Measurements from ENCODE around the gene DTD1.
"Not testable (repeated sequence)": the region's sequence is repeated elsewhere in the genome, so short reads cannot be mapped to it uniquely, and the experiment has no call there.

Gene DTD1

DNA sequence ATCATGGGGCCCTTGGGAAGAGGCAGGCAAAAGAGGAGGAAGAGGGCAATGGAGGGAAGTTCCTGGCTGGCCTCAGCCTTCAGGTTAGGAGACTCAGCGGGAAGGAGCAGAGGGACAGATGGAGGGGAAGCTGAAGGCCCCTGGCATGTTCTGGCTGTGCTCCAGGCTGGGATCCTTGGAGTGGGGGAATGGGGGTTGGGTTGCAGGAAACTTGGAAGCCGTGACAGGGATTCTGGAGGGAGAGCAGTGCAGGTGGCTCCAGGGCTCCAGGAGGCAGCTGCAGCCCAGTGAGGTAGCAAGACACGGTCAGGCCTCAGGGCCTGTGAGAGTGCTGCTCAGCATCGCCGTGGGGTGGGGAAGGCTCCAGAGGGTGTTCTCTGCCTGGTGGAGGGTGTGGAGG lies 161.1 kb downstream of the DTD1 start:
- DNase-seq: no peak

DNA sequence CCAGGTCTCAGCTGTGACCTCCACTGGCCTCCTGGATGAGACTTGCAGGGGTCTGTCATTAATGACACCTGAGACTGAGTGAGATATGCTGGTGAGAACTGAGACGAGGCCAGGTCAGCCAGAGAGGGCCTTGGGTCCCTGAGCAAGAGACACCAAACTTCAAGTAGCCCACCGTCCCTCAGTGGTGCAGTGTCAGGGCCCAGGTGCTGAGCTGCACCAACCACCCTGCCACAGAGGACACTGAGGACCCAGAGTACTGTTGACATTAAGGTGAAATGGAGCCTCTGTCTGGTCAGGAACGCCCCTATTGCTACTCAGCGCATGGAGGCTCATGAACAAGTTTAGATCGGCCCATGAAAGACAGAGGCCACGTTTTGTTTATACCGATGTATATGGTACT lies 161.7 kb downstream of the DTD1 start:
- DNase-seq: no peak

DNA sequence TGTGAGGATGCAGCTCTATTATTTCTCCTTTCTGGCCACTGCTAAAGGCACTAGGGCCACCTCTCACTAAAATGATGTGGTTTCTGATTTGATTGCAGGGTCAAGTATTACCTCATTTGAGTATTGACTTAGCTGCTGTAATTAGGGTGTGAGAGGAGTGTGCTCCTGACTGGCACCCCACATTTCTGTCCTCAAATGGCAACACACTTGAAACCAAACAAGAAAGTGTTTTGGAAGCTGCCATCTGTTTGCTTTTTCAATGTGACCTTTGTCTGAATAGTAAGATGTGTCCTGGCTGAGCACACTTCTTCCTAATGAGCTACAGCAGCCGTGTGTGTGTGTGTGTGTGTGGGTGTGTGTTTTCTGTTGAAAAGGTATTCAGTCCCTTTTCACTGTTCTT lies 162.9 kb downstream of the DTD1 start:
- DNase-seq: no peak

DNA sequence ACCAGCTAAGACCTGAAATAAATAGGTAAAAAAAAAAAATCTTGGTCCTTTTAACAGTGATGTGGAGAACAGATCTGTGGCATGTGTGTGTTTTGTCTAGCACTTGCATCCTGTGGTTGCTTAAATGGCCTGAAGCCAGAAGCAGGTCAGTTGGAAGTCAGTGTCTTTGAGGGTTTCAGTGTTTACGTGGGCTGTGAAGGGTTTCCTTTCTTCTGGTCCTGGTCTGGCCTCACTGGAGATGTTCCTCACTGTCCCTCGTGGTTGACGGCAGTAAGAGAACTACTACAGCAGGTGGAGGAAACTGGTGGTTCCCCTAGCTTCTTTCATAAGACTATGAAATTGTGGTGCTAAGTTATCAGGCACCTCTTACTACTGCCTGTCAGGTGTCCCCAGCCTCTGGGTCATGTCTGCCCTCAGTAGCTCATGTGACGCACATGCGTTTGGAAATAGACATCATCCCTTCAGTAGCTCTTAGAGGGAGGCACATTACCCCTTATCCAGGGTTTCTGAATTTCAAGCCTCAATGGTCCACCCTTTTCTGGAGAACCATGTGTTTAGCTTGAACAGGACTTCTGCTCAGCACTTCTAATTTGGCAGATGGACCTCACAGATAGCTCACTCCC lies 166.3 kb downstream of the DTD1 start:
- no peak for DNase-seq

DNA sequence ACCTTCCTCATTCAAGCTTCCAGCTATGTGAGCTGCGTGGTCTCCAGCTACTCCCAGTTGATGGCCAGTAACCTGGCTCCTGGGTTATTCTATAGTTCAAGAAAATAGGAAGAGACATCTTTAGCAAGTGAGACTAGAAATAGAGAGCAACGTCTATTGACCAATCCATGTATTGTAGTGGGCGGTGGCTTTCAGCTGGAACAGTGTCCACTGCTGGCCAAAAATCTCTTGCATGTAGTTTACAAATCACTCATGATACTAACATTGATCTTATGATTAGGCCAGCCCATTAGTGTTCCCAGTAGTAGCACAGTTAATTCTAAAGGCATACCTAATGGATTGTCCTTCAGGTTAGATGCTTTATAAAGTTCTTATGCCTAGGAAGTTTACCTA lies 166.8 kb downstream of the DTD1 start:
- DNase-seq: no peak

DNA sequence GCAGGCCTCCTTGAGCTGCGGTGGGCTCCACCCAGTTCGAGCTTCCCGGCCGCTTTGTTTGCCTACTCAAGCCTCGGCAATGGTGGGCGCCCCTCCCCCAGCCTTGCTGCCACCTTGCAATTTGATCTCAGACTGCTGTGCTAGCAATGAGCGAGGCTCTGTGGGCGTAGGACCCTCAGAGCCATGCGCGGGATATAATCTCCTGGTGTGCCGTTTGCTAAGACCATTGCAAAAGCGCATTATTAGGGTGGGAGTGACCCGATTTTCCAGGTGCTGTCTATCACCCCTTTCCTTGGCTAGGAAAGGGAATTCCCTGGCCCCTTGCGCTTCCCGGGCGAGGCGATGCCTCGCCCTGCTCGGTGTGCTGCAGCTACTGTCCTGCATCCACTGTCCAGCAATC lies 173.0 kb downstream of the DTD1 start:
- not testable (repeated sequence) for DNase-seq

DNA sequence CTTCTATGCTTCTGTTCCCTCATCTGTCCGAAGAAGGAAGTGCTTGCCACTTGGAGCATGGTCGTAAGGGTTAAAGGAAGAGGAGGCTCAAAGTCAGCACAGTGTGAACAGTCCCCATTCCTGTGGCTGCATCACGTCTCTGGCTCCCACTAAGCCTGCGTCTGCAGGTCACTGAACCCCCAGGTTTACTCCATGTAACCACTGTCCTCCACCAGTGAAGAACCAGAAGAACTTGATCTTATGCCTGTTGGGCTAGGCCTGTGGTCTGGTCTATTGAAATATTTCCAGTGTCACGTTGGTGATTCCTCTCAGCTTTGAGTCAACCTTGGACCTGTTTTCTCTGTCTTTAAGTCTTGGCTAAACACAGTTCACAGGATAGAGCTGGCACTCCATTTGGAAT lies 179.8 kb downstream of the DTD1 start:
- no peak for DNase-seq

DNA sequence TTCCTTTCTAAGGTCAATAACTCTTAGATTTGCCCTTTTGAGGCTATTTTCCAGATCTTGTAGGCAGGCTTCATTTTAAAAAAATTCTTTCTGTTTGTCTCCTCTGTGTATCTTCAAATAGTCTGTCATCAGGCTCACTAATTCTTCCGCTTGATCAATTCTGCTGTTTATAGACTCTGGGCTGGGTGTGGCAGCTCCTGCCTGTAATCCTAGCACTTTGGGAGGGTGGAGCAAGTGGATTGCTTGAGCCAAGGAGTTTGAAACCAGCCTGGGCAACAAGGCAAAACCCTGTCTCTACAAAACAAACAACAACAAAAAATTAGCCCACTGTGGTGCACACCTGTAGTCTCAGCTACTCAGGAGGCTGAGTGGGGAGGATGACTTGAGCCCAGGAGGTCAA lies 185.7 kb downstream of the DTD1 start:
- no peak for DNase-seq

DNA sequence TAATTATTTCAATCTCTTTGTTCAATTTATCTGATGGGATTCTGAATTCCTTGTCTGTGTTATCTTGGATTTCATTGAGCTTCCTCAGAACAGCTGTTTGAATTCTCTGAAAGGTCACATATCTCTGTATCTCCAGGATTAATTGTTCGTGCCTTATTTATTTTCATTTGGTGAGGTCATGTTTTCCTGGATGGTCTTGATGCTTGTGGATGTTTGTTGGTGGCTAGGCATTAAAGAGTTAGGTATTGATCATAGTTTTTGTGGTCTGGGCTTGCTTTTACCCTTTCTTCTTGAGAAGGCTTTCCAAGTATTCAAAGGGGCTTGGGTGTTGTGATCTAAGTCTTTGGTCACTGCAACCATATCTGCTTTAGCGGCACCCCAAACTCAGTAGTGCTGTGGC lies 186.4 kb downstream of the DTD1 start:
- no peak for DNase-seq

DNA sequence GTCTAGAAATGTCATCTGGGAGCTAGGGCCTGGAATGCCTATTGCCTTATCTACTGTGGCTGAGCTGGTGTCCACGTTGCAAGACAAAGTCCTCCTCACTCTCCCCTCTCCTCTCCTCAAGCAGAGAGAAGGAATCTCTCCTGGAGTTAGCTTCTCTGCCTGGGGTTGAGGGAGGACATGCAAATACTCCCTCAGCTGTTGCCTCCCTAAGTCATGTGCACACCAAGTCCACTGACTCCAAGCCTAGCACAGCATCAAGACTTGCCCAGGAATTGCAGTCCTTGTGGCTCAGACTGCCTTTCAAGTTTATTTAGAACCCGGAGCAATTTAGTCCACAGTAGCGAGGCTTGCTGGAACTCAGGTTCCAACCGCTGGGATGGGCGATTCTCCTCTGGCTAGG lies 187.8 kb downstream of the DTD1 start:
- no peak for DNase-seq

DNA sequence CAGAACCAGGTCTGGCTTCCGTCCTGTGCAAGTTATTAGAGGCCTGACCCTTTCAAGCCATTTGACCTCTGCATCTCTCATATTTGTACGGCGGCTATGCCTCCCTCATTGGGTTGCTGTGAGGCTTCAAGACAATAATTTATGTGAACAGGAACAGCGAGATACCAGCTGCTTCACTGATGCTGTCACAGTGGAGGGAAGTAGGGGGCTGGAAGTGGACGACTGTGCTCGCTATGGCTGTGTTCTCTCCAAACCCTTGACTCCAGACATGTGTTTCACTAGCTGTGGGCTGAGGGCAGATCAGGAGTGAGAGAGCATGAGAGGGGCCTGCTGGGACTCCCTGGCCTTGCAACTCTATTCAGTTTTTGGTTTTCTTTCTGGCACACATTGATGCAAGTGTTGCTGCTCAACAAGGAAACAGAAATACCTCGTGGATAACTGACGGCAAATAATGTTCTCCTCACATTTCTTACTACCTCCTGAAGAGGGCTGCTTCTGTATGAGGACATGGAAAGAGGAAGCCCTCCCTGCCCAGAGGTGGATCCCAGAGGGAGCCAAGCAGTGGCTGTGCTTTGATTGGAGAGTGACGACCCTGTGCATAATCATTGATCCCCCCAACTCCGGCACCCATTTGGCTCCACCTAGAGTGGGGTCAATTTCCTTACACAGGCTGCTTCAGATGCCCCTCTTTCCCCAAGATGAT lies 191.0 kb downstream of the DTD1 start:
- DNase-seq: no peak

DNA sequence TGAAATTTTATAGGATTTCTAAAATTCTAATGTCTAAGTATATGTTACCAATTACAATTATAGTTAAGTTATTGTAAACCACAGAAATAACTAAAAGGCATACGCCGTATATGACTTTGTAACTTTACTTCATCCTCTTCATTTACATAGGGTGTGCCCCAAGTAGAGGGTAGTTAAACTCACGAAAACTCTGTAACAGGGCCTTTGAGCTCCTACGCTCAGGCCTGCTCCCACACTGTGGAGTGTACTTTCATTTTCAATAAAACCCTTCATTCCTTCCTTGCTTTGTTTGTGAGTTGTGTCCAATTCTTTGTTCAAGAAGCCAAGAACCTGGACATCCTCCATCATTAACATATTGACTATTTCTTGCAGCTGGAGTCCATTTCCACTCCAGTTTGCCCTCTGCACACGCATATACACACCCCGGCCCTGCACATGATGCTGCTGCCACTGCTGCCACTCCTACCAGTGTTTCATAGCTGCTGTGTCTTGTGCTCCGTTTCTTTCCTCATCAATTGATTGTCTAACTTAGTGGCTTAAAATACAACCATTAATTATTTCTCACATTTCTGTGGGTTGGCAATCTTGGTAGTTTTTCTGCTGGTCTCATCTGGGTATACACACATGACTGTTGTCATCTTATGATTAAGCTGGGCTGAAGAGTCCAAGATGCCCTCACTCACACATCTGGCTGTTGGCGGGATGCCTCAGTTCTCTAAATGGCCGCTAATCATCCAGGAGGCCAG lies 192.7 kb downstream of the DTD1 start:
- DNase-seq: no peak

DNA sequence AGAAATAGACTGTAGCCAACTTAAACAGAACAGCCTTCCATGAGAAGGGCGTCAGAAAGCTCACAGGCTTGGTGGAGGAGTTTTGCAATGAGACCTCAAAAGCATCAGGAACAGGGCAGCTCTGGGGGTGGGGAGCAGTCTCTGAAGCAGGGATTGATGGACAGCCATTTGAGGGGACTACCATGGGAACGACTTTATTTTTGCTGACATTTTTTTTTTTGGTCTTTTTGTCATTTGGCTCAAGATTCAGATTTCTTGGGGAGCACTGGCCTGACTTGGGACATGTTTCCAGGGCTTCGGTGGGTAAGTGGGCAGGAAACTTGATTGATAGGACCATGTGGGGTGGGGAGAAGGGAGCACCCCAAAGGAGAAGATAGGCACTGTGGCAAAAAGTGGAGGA lies 193.7 kb downstream of the DTD1 start:
- no peak for DNase-seq

DNA sequence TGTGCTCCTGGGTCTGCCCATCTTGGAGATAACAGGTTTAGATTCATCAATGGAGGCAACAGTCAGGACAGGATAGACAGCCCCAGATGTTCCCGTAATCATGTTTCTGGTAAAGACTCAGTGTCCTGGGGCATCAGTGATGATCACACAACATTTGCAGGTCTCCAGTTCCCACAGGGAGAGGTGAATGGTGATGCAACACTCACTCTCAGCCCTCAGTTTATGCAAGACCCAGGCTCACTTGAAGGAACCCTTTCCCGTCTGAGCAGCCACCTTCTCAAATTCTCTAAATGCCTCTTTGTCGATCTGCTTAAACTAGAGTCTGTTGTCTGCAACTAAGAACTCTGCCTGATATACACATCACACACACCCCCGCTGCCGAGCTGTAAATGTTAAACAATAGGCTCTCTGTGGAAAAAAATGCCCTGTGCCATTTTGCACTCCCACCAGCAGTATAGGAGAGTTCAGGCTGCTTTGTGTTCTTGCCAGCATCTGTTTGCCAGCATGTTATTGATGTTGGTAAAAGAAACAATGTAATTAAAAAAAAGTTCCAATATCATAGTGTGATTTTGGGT lies 195.6 kb downstream of the DTD1 start:
- DNase-seq: no peak

DNA sequence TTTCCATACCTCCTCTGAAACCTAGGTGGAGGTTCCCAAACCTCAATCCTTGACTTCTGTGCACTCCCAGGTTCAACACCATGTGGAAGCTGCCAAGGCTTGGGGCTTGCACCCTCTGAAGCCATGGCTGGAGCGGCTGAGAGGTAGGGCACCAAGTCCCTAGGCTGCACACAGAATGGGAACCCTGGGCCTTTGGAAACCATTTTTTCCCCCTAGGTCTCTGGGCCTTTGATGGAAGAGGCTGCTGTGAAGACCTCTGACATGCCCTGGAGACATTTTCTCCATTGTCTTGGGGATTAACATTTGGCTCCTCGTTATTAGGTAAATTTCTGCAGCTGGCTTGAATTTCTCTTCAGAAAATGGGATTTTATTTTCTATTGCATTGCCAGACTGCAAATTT lies 199.2 kb downstream of the DTD1 start:
- not testable (repeated sequence) for DNase-seq

DNA sequence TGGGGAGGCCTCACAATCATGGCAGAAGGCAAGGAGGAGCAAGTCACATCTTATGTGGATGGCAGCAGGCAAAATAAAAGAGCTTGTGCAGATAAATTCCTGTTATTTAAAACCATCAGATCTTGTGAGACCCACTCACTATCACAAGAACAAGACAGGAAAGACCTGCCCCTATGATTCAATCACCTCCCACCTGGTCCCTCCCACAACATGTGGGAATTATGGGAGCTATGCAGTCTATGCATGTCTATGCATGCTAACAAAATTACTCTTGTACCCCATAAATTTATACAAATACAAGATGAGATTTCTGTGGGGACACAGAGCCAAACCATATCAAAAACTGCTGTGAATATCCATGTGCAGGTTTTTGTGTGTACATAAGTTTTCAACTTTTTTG lies 200.2 kb downstream of the DTD1 start:
- DNase-seq: no peak

DNA sequence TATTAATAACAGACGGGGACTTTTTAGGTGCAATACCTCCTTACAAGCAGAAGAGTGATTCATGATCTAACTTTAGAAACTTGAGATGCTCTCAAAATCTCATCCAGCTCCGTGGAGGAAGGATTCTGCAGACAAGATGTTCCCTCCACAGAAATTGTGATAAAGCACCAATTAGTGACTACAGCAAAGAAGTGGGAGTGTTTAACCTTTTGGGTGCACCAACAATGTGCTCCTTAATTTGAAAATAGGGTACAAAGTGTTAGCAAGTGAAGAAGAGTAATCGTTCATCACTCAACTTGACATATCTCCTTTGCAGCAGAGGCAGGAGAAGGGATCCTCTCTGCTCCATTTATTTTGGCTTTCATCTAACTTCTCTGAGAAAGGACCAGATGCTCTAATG lies 202.9 kb downstream of the DTD1 start:
- DNase-seq: no peak

DNA sequence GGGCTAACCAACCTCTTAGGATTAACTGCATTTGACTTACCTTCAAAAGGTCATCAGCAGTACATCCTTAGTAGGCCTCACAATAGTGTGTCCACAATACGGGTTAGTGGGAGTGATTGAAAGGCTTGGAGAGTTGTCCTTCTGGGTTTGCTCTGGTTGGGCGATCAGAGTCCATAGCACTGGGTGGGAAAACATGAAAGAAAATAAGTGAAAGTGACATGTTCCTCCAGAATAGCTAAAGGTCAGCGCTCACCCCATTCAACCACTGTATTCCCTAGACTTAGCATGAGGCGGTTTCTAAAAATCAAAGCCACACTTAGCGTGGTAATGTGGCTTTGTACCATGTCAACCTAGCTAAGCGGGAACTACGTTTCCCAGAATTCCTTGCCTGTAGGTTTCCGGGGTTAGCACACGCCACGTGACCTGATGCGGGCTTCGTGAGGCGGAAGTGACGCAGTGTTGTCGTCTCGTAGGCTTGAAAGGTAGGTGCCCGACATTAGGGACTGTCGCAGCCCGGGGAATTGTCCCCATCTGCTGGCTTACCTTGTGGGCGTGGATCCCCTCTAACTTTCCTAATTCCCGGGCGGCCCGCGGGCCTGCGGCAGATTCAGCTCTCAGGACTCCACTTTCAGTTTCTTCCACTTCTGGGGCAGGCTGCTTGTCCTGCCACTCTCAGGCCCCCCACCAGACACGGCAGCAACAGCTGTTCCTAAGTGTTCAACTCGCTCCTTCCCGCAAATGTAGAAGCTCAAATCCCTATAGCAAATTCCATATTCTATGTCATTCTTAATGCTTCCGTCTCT lies 206.0 kb downstream of the DTD1 start:
- peak; percentile 90 for DNase-seq

DNA sequence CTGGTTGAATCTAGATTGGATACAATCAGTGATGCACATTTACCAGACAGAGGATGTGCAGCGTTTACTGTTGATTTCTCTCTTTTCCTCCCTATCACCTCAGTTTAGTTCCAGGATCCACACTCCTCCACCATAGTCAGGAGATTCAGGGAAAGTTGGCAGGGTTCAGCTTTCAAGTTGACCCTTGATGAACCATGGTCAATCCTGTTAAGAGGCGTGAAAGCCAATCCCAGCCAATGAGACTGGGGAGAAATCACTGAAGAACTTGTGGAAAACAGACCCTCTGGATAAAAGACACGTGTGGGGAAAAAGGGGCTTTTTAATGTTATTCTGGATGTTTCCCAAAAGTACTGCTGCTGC lies 206.6 kb downstream of the DTD1 start:
- DNase-seq: no peak

DNA sequence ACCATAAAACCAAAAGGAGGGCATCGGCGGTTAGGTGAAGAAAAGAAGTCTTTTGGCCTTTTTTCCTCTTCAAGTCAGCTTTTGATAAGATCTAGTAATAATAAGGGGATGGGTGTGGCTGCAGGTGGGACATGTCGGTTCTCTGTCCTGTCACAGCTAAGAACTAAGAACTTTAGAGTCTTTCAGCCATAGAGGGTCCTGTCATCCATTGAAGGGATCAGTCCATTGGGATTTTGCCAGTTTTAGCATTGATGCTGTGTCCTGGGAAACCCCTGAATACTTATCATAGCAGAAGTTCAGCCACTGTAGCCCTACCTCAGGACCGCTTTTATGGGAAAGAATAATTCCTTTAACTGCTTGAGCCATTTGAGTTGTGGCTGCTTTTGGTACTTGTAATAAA lies 207.5 kb downstream of the DTD1 start:
- DNase-seq: no peak

DNA sequence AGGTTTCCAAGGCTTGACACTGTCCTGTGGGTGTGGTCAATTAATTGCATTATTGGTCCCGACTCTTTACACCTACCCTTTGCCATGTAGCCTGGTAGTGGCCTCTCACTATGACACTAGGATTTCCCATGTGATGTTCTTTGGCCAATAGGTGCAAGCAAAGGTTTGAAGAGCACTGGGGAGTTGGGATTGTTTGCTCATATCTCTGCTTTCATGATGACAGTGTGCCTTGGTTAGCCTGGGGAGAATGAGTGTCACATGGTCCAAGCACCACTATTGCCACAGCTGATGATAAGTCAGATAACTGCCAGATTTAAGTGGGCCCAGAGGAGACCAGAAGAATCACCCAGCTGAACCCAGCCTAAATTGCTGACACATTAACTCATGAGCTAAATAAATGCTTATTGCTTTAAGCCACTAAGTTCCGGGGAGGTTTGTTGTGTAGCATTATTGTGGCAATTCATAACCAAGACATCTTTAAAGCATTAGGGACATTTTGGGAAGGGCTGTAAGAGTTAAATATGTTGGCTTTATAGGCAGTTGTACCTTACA lies 208.5 kb downstream of the DTD1 start:
- no peak for DNase-seq

DNA sequence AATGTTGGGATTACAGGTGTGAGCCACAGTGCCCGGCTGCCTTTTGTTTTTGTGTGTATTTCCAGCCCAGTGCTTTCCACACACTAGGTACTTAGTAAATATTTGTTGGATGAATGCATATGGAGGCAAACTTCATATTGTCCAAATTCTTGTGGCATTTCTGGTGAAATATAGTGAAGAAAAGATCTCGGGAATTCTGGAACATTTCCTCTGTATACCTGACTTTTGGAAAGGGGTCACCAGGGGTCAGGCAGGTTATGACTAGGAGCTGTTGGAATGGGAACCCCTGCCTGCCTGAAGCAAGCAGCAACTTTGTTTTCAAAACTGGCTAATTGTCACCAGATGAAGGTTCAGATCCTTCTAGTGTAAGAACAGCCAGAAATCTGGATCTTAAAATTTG lies 213.7 kb downstream of the DTD1 start:
- DNase-seq: no peak
